GM10248 (cell line): ENCODE measurements around the gene TRDN.
"Not testable (repeated sequence)": the region's sequence is repeated elsewhere in the genome, so short reads cannot be mapped to it uniquely, and the experiment has no call there.

Source experiments
- CTCF ChIA-PET: fragments of 300-600 bp; sonication (Branson Sonifier 250); formaldehyde crosslinking; extraction: SDS; loops from one replicate; lab custom pipeline; 2021; ENCODE audit warnings: antibody characterized with exemption; lab: Yijun Ruan, JAX
- POLR2A ChIA-PET: fragments of 350-650 bp; sonication (Branson Sonifier 250); formaldehyde crosslinking; extraction: SDS; loops from one replicate; lab custom pipeline; 2020; ENCODE audit warnings: antibody characterized with exemption; lab: Yijun Ruan, JAX
- DNase-seq: peaks from one replicate; pipeline ENCODE4 v3.0.0; 2012; ENCODE audit errors: extremely low spot score
- CTCF ChIP-seq: IDR thresholded peaks from 2 replicates; pipeline ENCODE4 v1.5.1; 2012; ENCODE audit warnings: mild to moderate bottlenecking, low read depth; ENCODE audit errors: extremely low read depth, missing control alignments, control extremely low read depth

Gene TRDN

GRCh38 chr6:123458218-123458617, 178.5 kb downstream of the TRDN start:
- no peak for TF ChIP-seq CTCF
- no peak for DNase-seq
- ChIA-PET POLR2A (no interaction called here), CTCF (interaction anchor here (1.2 to 1.3 kb wide), 2 partner anchors 11 to 258 kb away, joined by 3 read pairs; no protein-coding TSS in a partner anchor)

GRCh38 chr6:123456836-123457235, 179.9 kb downstream of the TRDN start:
- CTCF ChIA-PET: interaction anchor here (1.3 kb wide), 1 partner anchor 16 kb away, joined by 4 read pairs; no protein-coding TSS in a partner anchor
- DNase-seq: no peak
- TF ChIP-seq CTCF: no peak
- POLR2A ChIA-PET: no interaction called here

DNA sequence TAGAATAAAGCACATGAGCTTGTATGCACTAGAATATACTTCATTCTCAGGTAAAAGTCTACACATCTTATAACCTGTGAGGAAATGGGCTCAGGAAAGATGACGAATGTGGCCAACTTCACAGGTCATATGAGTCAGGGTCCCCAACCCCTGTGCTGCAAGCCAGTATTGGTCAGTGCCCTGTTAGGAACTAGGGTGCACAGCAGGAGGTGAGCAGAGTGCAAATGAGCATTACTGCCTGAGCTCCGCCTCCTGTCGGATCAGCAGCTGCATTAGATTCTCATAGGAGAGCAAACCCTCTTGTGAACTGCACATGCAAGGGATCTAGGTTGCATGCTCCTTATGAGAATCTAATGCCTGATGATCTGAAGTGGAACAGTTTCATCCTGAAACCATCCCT, 182.3 kb downstream of the TRDN start:
- ChIA-PET CTCF (interaction anchor here (2.0 kb wide), 1 partner anchor 11 kb away, joined by 7 read pairs; no protein-coding TSS in a partner anchor), POLR2A (no interaction called here)
- no peak for TF ChIP-seq CTCF
- DNase-seq: no peak

GRCh38 chr6:123453071-123453470, 183.7 kb downstream of the TRDN start:
- CTCF ChIA-PET, DNase-seq, POLR2A ChIA-PET: not testable (repeated sequence)

GRCh38 chr6:123448306-123448884, 188.4 kb downstream of the TRDN start:
- CTCF ChIA-PET: interaction anchor here (2.0 kb wide), 1 partner anchor 12 kb away, joined by 4 read pairs; no protein-coding TSS in a partner anchor
- no peak for DNase-seq
- POLR2A ChIA-PET: no interaction called here
- TF ChIP-seq CTCF: no peak

- ChIA-PET CTCF (interaction anchor here (1.3 to 2.0 kb wide), 3 partner anchors 11 to 13 kb away, joined by 3 to 4 read pairs (median 4); no protein-coding TSS in a partner anchor), POLR2A (no interaction called here)
- no peak for DNase-seq
- TF ChIP-seq CTCF: no peak
Measured at GRCh38 chr6:123447315-123447937, 189.3 kb downstream of the TRDN start.

DNA sequence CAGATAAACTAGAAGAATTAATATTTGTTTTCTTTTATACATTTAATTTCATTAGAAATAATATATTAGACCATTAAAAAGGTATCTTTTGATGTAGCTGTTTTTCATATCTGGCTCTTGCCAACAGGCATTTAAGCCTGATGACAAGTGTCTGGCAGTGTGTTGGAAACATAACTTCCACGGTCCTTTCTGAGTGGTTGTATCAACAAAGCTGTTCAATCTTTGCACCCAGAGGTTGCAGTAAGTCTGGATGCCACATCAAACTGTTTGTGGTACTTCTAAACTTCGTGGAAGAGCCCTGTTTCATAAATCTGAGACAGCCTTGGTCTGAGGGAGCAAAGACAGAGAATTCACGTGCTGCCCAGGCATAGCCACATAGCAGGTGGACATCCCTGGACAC, 197.4 kb downstream of the TRDN start:
- DNase-seq: no peak
- CTCF ChIA-PET: interaction anchor here (1.3 kb wide), 1 partner anchor 22 kb away, joined by 3 read pairs; no protein-coding TSS in a partner anchor
- POLR2A ChIA-PET: no interaction called here
- TF ChIP-seq CTCF: no peak
